Measurements from ENCODE around the gene PKP3.

The PKP3 gene

GRCh38 chr11:445765-446588, 52.0 kb downstream of the PKP3 start:
- no peak overlapping the region for H3K4me3 ChIP-seq (replicated peaks; ENCODE audit: low read depth, low read length)
- no peak for DNase-seq (ENCODE audit: low read depth)
- TF ChIP-seq CTCF (IDR thresholded peaks at IDR 0.05; ENCODE audit: low read length, missing control alignments): no peak

GRCh38 chr11:446891-447290, 52.9 kb downstream of the PKP3 start:
- no peak overlapping the region for H3K4me3 ChIP-seq (replicated peaks; ENCODE audit: low read depth, low read length)
- no peak for TF ChIP-seq CTCF (IDR thresholded peaks at IDR 0.05; ENCODE audit: low read length, missing control alignments)
- DNase-seq (ENCODE audit: low read depth): no peak

- peak; percentile 80 for TF ChIP-seq CTCF (IDR thresholded peaks at IDR 0.05; ENCODE audit: low read length, missing control alignments)
- peak overlapping the region; percentile 69 for H3K4me3 ChIP-seq (replicated peaks; ENCODE audit: low read depth, low read length)
- peak; percentile 91 for DNase-seq (ENCODE audit: low read depth)
These were observed 54.1 kb downstream of the PKP3 start for GRCh38 chr11:447923-448731.

- DNase-seq (ENCODE audit: low read depth): peak; percentile 97
- TF ChIP-seq CTCF (IDR thresholded peaks at IDR 0.05; ENCODE audit: low read length, missing control alignments): no peak
- peak within 1 kb of the TSS; percentile 68 for H3K4me3 ChIP-seq (replicated peaks; ENCODE audit: low read depth, low read length)
These were observed 56.1 kb downstream of the PKP3 start, which contains the start of gene PTDSS2 for GRCh38 chr11:449889-450808. TSS of gene PTDSS2 (plus strand) at chr11:450279. CDS start at chr11:450456, 177 bp downstream.

GRCh38 chr11:450809-451451, 56.9 kb downstream of the PKP3 start:
- peak overlapping the region; percentile 68 for H3K4me3 ChIP-seq (replicated peaks; ENCODE audit: low read depth, low read length)
- peak; percentile 63 for DNase-seq (ENCODE audit: low read depth)
- no peak for TF ChIP-seq CTCF (IDR thresholded peaks at IDR 0.05; ENCODE audit: low read length, missing control alignments)

GRCh38 chr11:451738-452137, 57.7 kb downstream of the PKP3 start:
- H3K4me3 ChIP-seq (replicated peaks; ENCODE audit: low read depth, low read length): peak overlapping the region; percentile 68
- TF ChIP-seq CTCF (IDR thresholded peaks at IDR 0.05; ENCODE audit: low read length, missing control alignments): no peak
- no peak for DNase-seq (ENCODE audit: low read depth)

Data from fibroblast of pulmonary artery (primary cell).